Adipose tissue (tissue), 3 donors: ENCODE measurements around the gene OSBPL8. TPM values are rescaled to one million over a fixed set of nuclear protein-coding genes. Genes with fewer than 3 reads are reported as not detected.

ENCODE experiments used
- H3K27ac ChIP-seq: one replicate; pipeline ENCODE4 v1.5.1; 2013; ENCODE audit warnings: low read depth, low read length
- WGBS, 3 donors: extraction: QIAGEN DNeasy Blood & Tissue Kit; methylation state at CpG; one replicate each; pipeline ENCODE4 v1.1.7; 2013; 5-methylcytosine and 5-hydroxymethylcytosine counted together
- polyA plus RNA-seq, 3 donors: library from polyadenylated mRNA; stranded (reverse); fragments of 200-250 nt; gene quantifications; one replicate each; pipeline ENCODE4 v1.2.3, GENCODE V29; 2013
- donor health status: healthy with polysubstance abuse.
- donor health status: Bipolar disorder and iron deficiency.
- donor health status: healthy.

OSBPL8 gene, protein sequence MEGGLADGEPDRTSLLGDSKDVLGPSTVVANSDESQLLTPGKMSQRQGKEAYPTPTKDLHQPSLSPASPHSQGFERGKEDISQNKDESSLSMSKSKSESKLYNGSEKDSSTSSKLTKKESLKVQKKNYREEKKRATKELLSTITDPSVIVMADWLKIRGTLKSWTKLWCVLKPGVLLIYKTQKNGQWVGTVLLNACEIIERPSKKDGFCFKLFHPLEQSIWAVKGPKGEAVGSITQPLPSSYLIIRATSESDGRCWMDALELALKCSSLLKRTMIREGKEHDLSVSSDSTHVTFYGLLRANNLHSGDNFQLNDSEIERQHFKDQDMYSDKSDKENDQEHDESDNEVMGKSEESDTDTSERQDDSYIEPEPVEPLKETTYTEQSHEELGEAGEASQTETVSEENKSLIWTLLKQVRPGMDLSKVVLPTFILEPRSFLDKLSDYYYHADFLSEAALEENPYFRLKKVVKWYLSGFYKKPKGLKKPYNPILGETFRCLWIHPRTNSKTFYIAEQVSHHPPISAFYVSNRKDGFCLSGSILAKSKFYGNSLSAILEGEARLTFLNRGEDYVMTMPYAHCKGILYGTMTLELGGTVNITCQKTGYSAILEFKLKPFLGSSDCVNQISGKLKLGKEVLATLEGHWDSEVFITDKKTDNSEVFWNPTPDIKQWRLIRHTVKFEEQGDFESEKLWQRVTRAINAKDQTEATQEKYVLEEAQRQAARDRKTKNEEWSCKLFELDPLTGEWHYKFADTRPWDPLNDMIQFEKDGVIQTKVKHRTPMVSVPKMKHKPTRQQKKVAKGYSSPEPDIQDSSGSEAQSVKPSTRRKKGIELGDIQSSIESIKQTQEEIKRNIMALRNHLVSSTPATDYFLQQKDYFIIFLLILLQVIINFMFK
- 10 to 100 TPM in 2 of 3 donors, 1 to 10 TPM in 1; 5.9 to 18.7 (median 17.7) TPM for polyA plus RNA-seq

GRCh38 chr12:76559400-76560085 lies at the start of gene OSBPL8:
Gene OSBPL8 (minus strand): TSS chr12:76559771. CDS start chr12:76487551, 72,220 bp downstream.
- H3K27ac ChIP-seq: peak within 1 kb of the TSS; percentile 68
- 0% methylated on average over 72 to 76 of the region's 76 CpGs for WGBS, 3 donors

DNA sequence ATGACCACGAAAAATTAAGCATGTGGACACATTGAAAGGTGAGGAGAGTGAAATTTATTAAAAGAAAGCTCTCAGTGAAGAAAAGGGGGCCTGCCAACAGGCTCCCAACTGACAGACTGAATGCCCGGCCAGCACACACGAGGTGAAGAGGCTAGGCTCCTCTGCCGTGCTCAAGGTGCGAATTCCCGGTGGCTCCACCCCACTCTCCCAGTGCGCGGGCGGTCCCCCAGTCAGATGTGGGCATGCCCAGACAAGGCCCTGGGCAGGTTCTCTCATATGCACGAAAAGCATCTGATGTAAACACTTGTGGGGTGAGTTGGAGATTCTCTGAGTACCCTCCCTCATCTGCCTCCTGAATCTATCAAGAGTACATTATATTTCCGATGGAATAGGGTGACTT lies 48.5 kb upstream of the OSBPL8 start:
- 92 to 97% (median 96%) methylated on average over 11 of the region's 11 CpGs for WGBS, 3 donors

DNA sequence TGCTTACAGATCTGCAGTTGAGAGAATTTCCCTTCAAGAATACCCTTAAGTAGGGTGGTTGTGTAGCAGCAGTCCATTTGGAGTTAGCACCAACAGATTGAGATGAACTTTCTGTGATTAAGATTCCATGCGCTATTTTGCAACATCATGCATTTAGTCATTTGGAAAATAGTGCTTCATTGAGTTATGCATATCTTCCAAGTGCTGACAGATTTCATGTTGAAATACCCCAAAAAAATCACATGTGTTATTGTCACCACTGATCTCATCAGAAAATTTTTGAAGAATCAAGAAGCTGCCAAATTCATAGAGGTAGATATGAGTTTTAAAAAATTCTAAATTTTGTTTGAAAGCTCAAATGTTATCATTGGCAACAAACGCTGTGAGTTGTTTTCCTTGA lies 35.5 kb upstream of the OSBPL8 start:
- H3K27ac ChIP-seq: no peak overlapping the region
- 89 to 92% (median 89%) methylated on average over 2 of the region's 2 CpGs for WGBS, 3 donors

More for the DNA sequence above, 48.5 kb upstream of the OSBPL8 start:
- no peak overlapping the region for H3K27ac ChIP-seq

DNA sequence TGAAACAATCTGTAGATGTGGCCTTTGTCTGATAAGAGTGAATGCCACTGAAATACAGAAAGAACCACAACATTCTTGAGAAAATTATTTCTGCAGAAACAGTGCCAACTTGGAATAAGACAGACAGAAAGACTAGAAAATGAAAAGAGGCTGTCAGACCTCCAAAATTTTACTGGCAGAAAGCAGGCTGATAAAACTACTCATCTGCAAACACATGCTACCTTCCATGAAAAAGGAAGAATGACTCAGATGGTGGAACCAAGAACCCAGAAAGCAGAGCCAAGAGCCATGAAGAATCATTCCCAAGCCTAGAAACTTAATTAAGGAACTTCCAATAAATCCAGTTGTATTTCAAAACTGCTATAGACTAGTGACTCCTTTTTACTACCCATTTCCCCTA lies 31.9 kb upstream of the OSBPL8 start:
- no peak overlapping the region for H3K27ac ChIP-seq

GRCh38 chr12:76590131-76590530 lies 30.6 kb upstream of the OSBPL8 start:
- 87 to 88% (median 87%) methylated on average over 3 of the region's 3 CpGs for WGBS, 3 donors
- H3K27ac ChIP-seq: no peak overlapping the region

DNA sequence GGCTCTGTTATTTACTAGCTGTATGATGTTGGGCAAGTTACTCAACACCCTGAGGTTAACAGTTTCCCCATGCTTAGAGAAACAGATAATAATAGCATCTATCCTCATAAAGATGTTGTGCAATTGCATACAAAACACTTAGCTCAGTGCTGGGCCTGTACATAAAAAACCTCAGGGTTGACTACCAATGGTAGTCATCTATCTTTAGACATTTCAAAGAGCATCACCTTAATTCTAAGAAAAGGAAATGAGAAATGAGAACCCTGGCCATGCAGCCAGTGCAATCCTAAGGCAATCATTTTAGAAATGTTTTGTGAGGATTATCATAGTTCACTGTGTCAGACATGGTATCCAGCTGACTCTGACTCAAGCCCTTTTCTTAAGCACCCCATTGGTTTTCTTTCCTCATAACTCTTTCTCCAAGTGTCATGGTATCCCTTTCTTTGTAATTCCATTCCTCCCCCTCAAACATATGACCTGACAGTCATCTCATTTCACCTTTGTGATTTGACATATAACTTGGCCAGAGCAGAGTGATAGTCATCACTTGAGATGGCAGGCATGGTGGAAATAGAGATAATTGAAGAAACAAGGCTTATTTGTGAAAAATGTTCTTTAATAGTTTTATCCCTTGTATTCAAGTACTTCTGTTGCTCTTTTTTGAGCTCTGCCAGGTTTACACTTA lies 29.5 kb upstream of the OSBPL8 start:
- no peak overlapping the region for H3K27ac ChIP-seq

DNA sequence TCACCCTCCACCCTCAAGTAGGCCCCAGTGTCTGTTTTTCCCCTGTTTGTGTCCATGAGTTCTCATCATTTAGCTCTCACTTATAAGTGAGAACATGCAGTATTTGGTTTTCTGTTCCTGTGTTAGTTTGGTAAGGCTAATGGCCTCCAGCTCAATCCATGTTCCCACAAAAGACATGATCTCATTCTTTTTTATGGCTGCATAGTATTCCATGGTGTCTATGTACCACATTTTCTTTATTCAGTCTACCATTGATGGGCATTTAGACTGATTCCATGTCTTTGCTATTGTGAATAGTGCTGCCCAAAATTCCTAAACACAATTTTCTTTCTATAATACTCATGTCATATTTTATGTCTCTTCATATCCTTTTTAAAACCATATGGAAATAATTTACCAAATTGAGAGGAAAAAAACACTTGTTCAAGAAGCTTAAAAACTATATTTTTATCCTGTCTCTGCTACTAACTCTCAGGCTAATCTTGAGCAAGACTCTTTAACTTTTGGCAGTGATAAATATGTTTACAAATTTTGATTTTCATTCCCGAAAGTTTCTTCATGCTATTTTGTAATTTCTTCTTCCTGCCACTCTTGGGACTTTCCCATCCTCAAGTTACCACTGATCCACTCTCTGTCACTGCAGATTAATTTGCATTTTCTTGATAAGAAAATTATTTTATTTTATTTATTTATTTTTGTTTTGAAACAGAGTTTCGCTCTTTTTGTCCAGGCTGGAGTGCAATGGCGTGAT lies 28.0 kb upstream of the OSBPL8 start:
- H3K27ac ChIP-seq: no peak overlapping the region
- 58 to 88% (median 64%) methylated on average over 3 of the region's 3 CpGs for WGBS, 3 donors

GRCh38 chr12:76586764-76587395 lies 27.3 kb upstream of the OSBPL8 start:
- H3K27ac ChIP-seq: no peak overlapping the region

GRCh38 chr12:76583301-76583700 lies 23.7 kb upstream of the OSBPL8 start:
- H3K27ac ChIP-seq: no peak overlapping the region
- 76 to 82% (median 76%) methylated on average over 3 of the region's 3 CpGs for WGBS, 3 donors

More at GRCh38 chr12:76586764-76587395, 27.3 kb upstream of the OSBPL8 start:
- 67 to 79% (median 74%) methylated on average over 3 of the region's 3 CpGs for WGBS, 3 donors

GRCh38 chr12:76573840-76574373 lies 14.3 kb upstream of the OSBPL8 start:
- no peak overlapping the region for H3K27ac ChIP-seq
- WGBS, 3 donors: 89 to 100% (median 97%) methylated on average over 1 of the region's 1 CpG

DNA sequence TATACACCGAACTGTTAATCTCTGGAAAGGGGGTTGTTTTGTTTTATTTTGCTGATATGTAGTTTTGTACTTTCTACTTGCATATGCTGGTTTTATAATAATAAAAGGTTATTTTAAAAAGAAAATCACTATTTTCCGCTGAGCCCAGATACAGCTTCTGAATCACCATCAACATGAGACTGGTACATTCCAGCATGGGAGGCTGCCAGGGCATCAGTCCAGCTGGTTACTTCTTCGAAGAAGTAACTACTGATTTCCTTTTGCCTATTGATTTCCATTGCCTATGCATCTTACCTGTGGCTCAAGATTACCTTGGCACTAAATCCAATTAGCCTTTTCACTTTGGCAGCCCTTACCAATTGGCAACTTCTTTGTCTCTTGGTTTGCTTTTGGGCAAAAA lies 11.7 kb upstream of the OSBPL8 start:
- WGBS, 3 donors: 81 to 87% (median 85%) methylated on average over 3 of the region's 3 CpGs
- no peak overlapping the region for H3K27ac ChIP-seq

- 54 to 66% (median 58%) methylated on average over 4 of the region's 4 CpGs for WGBS, 3 donors
- no peak overlapping the region for H3K27ac ChIP-seq
Measured at GRCh38 chr12:76569685-76570604, 10.4 kb upstream of the OSBPL8 start.

DNA sequence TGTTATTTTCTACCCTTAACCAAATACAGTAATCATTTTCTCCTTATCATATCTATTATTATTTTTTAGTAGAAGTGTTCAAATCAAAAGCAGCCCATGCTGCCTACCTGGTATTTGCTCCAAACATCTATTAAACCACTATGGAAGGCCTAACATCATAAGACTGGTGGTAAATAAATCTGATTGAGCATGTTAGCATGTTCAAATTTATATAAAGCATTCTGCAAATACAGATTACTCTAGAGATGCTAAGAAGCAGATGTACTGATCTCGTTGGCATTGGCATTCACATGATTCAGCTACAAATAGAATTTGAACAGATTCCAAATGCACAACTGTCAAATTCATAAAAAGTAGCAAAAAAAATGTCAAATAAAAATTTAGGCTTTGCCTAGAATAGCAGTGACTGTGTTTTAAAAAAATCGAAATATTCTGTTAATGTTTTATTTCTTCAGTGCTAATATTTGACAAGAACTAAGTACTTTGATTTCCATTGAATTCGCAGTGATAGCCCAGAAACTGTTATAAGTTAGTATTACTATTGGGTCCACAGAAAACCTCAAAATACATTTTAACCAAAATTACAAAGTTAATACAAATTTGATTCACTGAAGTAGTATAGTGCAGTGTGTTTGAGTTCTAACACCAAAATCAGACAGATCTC lies 9.4 kb upstream of the OSBPL8 start:
- WGBS, 3 donors: 31 to 84% (median 72%) methylated on average over 3 of the region's 3 CpGs
- H3K27ac ChIP-seq: no peak overlapping the region

GRCh38 chr12:76568130-76568529 lies 8.6 kb upstream of the OSBPL8 start:
- H3K27ac ChIP-seq: no peak overlapping the region
- 79 to 85% (median 83%) methylated on average over 3 of the region's 3 CpGs for WGBS, 3 donors

DNA sequence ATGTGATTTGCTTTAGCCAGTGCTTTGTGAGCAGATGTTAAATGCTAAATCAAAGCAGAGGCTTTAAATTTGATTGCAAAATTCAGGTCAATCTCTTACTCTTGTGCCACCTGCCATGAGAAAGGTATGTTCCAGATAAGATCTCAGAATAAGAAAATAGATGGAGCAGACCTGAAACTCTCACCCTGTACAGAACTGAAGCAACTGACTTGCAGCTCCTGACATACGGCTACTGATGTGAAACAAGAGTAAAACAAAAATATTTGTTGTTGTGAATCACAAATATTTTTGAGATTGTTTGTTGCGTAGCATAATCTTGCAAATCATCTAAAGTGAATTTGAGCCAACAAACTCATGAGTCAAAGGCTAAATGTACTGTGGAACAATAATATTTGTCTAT lies 3.5 kb upstream of the OSBPL8 start:
- WGBS, 3 donors: 88 to 95% (median 91%) methylated on average over 2 of the region's 2 CpGs
- H3K27ac ChIP-seq: no peak overlapping the region

DNA sequence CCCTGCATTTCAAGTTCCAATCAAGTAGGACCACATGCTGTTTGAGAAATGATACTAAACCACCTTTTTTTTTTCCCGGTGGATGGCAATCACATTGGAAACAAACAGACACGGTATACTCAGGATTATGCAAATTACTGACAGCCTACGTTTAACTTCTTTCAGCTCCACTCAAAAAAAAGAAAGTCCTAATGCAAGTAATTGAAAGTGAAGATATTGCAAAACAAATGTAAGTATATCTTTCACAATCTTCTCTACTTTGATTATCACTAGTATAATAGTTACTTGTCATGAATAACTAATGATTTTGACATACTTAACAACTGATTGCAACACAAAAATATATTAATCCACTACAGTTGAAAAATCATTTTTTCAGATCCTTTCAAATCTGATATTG lies 2.6 kb upstream of the OSBPL8 start:
- 35 to 55% (median 40%) methylated on average over 3 of the region's 3 CpGs for WGBS, 3 donors
- no peak overlapping the region for H3K27ac ChIP-seq
